CD4-positive, alpha-beta T cell treated with Interleukin-6 at 100 ng/mL for 8 hours (primary cell): Measurements from ENCODE around the gene GBF1.
A peak's percentile ranks its signal among the peaks of the same experiment; 100 is the strongest.

Experiments used
- DNase-seq: peaks from one replicate; pipeline ENCODE4 v3.0.0-alpha.2; 2020; ENCODE audit warnings: mixed read lengths, low spot score

GBF1 gene

GRCh38 chr10:102409604-102410428 is 164.5 kb downstream of the GBF1 start:
- DNase-seq, result no peak

GRCh38 chr10:102410429-102411073 is 165.2 kb downstream of the GBF1 start:
- peak; percentile 60 for DNase-seq

GRCh38 chr10:102411341-102412255 is 166.3 kb downstream of the GBF1 start:
- DNase-seq, result no peak

GRCh38 chr10:102412293-102412692 is 167.0 kb downstream of the GBF1 start:
- no peak for DNase-seq

- peak; percentile 44 for DNase-seq
Observed at GRCh38 chr10:102413053-102413705, 167.8 kb downstream of the GBF1 start.

- DNase-seq, result no peak
Observed at GRCh38 chr10:102413806-102414561, 168.7 kb downstream of the GBF1 start.

GRCh38 chr10:102414749-102415148 is 169.4 kb downstream of the GBF1 start:
- DNase-seq, result no peak

- no peak for DNase-seq
Observed at GRCh38 chr10:102416283-102416682, 171.0 kb downstream of the GBF1 start.

- no peak for DNase-seq
Observed at GRCh38 chr10:102416695-102417094, 171.4 kb downstream of the GBF1 start.

GRCh38 chr10:102418622-102419268 is 173.4 kb downstream of the GBF1 start, which contains the start of gene PSD:
PSD (minus strand) TSS chr10:102418785; CDS start chr10:102417038, 1,747 bp downstream.
- DNase-seq, result no peak

- DNase-seq, result peak; percentile 59
Observed at GRCh38 chr10:102419269-102420180, 174.2 kb downstream of the GBF1 start.

- DNase-seq, result no peak
Observed at GRCh38 chr10:102420181-102420713, 174.9 kb downstream of the GBF1 start.

- DNase-seq, result peak; percentile 94
Observed at GRCh38 chr10:102420714-102421506, 175.6 kb downstream of the GBF1 start, which contains the start of gene FBXL15. FBXL15 (plus strand) TSS chr10:102420836; CDS start chr10:102421130, 294 bp downstream.

- DNase-seq, result no peak
Observed at GRCh38 chr10:102421507-102421756, 176.1 kb downstream of the GBF1 start.

GRCh38 chr10:102421757-102422512 is 176.6 kb downstream of the GBF1 start:
- no peak for DNase-seq

GRCh38 chr10:102422545-102423129 is 177.3 kb downstream of the GBF1 start:
- DNase-seq, result peak; percentile 41

GRCh38 chr10:102423372-102423968 is 178.1 kb downstream of the GBF1 start:
- no peak for DNase-seq
